HG03159 (cell line): Measurements from ENCODE around the gene ADAM8.

Source experiments
- ATAC-seq: cut with Tn5 transposase; IDR thresholded peaks from one replicate; pipeline ENCODE4 v1.9.1; 2021; ENCODE audit warnings: mild to moderate bottlenecking, moderate library complexity; ENCODE audit not compliant: unreplicated experiment

The ADAM8 gene

GRCh38 chr10:133309100-133309719 is 32.5 kb upstream of the ADAM8 start:
- peak; percentile 63 for ATAC-seq

- peak; percentile 77 for ATAC-seq
Observed at GRCh38 chr10:133308421-133309099, 31.9 kb upstream of the ADAM8 start, which contains the start of the genes TUBGCP2 and ZNF511. Gene TUBGCP2 (minus strand): TSS chr10:133308872. CDS start chr10:133302941, 5,931 bp downstream. Gene ZNF511 (plus strand): TSS chr10:133308914. CDS start chr10:133308944, 30 bp downstream.

- peak; percentile 47 for ATAC-seq
Observed at GRCh38 chr10:133307776-133308420, 31.2 kb upstream of the ADAM8 start.

DNA sequence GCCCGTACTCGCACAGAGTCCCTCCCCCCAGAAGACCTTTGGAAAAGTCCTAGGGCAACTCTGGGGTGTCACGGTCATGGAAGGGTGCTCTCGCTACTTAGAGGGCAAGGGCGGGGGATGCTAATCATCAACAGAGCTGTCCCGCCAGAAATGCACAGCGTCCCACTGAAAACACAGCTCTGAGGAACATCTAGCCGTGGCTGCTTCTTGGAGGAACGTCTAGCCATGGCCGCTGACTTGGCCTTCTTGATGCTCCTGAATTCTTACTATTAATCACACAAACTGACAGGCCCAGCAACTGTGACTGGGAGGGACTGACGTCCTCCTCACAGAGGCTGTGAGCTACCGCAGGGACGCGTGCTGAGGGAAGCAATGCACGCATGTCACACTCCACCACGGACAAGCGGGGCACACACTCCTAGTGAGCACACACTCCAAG is 30.3 kb upstream of the ADAM8 start:
- ATAC-seq = no peak

DNA sequence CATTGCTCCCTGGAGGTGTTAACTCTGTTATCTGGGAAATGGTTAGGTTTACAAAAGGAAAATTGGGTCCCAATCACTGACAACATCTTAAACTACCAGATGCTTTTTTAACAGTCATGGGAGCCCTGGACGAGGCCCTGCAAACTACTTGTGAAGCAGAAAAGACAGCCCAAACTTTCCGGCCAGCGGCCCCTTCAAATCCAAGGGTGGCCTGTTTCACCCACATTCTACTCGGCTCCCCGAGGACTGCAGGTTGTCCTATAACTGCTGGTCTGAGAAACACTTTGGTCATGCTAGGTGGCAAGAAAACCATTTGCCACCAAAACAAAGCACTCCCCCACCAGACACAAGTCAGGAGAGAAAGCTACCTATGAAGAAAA is 29.4 kb upstream of the ADAM8 start:
- no peak for ATAC-seq

DNA sequence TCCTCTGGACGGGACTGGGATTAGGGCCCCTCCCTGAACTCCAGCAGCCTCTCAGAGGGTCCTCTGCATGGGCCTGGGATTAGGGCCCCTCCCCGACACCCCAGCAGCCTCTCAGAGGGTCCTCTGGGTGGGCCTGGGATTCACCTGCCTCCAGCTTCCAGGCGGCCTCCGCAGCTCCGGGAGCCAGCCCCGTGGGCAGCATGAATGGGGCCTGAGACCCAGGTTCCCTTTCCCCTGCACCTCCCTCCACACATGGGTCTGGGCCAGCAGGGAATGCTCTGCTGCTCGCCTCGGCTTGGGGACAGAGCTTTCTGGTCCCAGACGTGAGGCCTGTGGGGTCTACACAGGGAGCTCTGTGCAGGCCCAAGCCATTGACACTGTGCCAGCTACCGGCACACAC is 26.5 kb upstream of the ADAM8 start:
- no peak for ATAC-seq

GRCh38 chr10:133302230-133302629 is 25.6 kb upstream of the ADAM8 start:
- ATAC-seq = no peak

- ATAC-seq = no peak
Observed at GRCh38 chr10:133299738-133300137, 23.1 kb upstream of the ADAM8 start.

GRCh38 chr10:133299224-133299623 is 22.6 kb upstream of the ADAM8 start:
- ATAC-seq = no peak

- ATAC-seq = no peak
Observed at GRCh38 chr10:133298466-133298865, 21.8 kb upstream of the ADAM8 start.

GRCh38 chr10:133297504-133297903 is 20.8 kb upstream of the ADAM8 start:
- ATAC-seq = no peak

DNA sequence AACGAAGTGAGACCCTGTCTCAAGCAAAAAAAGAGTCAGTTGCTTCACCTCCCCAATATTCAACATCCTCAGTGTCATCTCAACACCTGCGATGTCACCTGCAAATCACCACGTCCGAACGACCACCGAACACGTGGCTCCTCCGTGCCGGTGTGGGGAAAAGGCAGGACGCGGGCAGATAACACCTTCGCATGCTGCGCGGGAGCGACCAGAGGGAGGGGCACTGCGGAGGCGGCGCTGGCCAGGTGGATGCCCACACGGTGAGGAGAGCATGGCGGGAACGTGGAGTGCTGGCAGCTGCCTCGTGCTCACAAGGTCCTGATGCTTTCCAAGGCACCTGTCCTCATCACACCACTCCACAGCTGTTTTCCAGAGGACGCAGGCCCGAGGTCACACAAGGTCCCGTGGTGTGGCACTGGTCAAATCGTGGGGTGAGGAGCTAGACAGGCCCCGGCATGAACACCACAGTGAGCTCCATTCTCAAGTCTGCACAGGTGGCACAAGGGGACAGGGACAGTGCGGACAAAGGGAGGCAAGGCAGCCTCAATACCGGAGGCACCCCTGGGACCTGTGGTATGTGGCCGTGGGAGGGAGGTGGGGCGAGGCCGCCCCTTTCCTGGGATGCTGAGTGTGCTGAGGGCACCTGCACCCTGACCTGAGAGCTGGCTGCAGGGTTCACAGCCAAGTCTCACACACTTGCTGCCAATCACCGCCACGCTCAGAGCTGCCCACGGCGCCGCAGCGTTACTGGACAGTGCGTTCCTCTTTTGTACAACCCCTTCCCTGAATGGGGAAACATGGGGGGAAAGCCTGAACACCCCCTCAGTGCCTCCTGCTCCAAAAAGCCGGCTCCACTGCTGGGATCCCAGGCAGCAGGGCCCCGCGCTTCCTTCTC is 19.0 kb upstream of the ADAM8 start:
- no peak for ATAC-seq

GRCh38 chr10:133294189-133294588 is 17.5 kb upstream of the ADAM8 start:
- no peak for ATAC-seq

GRCh38 chr10:133293810-133294119 is 17.1 kb upstream of the ADAM8 start:
- ATAC-seq = no peak

DNA sequence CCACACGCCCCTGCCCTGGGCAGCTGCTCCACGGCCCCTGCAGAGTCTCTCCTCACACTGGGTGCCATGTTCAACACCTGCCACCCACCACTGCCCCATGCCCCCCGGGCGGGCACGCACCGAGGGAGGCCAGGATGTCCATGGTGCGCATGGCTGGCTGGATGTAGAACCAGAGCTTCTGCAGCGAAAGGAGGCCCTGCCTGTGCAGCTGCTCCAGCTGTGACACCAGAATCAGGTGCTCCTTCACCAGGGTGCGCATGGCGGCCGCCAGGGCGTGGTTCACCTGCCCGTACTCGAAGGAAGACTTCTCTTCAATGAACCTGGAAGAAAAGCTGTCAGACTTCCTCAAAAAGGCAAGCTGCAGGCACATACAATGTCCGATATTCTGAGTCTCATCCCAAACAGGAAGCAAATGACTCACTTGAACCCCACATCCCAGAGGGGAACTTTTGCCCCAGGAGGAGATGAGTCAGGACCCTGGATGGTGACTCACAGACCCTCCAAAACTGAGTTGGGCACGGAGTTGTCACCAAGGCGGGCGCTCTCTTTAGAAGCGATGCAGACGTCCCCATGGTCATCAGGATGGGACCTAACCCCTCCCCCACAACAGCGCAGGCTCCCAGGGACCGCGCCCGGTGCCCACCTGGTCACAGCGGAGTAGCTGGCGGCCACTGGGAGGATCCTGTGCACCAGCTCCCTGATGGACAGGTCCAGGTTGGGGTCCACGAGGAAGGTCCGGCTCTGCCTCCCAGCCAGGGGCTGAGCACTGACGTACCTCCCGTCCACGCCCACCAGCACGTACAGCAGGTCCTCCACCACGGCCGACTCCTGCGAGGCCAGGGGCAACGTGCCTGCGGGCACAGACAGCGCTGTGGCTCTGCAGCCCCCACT is 16.5 kb upstream of the ADAM8 start:
- no peak for ATAC-seq

DNA sequence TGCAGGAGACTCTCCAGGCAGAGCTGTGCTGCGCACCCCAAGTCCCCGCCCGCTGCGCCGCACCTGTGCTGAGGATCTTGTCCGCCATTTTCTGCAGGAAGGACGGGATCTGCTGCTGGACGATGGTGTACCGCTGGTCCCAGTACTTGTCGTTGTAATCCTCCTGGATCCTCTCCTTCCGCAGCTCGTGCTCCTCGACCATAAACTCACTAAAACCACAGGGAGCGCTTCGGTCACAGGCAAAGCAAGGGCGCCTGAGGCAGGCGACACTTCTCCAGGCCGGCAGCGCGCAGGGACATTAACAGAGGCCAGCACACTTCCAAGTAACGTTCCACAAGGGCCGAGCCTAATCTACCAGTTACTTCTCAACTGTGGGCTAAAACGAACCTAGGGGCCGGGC is 13.1 kb upstream of the ADAM8 start:
- no peak for ATAC-seq

DNA sequence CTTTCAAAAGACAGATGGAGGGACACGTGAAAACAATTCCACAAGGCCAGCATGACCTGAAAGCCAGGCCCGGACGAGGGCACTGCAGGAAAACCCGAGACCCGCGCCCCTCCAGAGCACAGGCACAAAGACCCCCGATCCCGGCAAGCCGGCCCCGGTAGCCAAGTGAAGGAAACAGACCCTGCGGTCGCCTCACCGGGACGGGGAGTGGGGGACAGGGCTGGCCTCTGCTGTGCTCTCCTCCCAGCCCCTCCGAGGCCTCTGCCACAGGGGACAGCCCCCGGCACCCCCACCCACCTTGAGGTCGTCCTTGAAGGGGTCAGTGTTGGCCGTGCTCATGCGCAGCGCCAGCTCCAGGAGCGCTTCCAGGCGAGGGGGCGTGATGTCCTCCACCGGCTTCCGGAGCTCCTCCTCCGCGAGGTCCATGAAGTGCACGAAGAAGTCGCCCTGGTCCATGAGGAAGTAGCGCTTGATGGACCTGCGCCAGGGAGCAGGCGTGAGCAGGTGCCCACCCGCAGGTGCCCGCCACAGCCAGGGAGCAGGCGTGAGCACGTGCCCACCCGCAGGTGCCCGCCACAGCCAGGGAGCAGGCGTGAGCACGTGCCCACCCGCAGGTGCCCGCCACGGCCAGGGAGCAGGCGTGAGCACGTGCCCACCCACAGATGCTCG is 11.3 kb upstream of the ADAM8 start:
- no peak for ATAC-seq

DNA sequence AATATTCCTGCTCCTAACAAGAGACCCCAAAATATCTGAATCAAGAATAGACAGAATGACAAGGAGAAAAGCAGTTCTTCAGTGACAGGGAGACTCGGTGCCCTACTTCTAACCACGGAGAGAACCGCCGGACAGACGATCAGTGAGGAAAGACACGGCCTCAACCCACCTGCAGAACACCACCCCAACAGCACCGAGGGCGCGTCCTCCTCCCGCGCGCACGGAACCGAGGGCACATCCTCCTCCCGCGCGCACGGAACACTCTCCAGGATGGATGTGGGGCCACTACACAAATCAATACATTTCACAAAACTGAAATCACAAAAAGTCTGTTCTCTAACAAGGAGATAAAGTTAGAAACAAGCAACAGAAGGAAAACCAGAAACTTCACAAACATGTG is 9.7 kb upstream of the ADAM8 start:
- ATAC-seq = no peak

DNA sequence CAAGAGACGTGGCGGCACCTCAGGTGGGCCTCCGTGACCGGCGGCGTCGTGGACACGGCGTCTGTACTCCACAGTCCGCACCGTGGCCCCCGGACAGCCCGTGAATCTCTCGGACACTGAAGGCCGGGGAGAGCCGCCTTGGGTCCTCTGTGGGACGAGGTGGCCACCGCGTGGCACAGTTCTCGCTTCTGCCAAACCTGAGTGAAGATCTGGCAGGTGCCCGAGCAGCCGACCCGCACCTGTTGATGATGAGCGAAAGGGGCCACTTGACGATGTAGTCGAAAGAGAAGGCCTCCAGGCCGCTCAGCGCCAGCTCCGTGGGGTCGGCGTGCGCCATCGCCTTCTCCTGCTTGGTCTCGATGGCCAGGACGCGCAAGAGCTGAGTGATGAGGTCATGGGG is 8.5 kb upstream of the ADAM8 start:
- ATAC-seq = no peak

DNA sequence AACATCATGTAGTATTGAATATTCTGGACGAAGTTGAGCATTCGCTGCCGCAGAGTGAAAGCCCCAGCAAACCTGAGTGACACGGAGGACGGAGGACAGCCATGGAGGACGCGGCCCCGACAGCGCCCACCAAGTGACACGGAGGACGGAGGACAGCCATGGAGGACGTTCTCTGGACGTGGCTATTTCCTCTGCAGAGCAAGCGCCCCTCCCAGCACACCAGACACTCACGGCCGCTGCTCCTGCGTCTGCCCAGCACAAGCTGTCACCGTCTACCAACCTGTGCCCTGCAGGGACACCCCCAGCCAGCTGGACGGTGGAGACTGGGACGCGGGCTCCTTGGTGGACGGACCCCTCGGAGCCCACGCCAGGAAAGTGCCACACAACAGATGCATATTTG is 7.3 kb upstream of the ADAM8 start:
- no peak for ATAC-seq
